CD14-positive monocyte (primary cell): ENCODE data around the gene RBMS1. TPM values are rescaled to one million over a fixed set of nuclear protein-coding genes. Genes with fewer than 3 reads are reported as not detected.

Experiments
- DNase-seq, 3 donors: peaks; one replicate each; pipeline ENCODE4 v3.0.0-alpha.2; 2011 to 2022
- H2AFZ ChIP-seq: 2 replicates; pipeline ENCODE4 v1.6.0; 2012; ENCODE audit warnings: mild to moderate bottlenecking, low read depth, low read length, inconsistent platforms; ENCODE audit not compliant: insufficient read depth, poor library complexity, severe bottlenecking
- H3K27ac ChIP-seq, 2 donors: 1 replicate in 1 of 2; 2 replicates in 1 of 2; pipeline ENCODE4 v1.5.1; 2012 to 2013; ENCODE audit warnings: low read length in 2 of 2, control low read depth in 1 of 2, inconsistent platforms in 1 of 2, low read depth in 1 of 2, mild to moderate bottlenecking in 1 of 2
- H3K27me3 ChIP-seq, 2 donors: one replicate each; pipeline versions ENCODE4 v1.6.0 to v1.6.1; 2011 to 2013; ENCODE audit warnings: low read length in 2 of 2; ENCODE audit not compliant: control insufficient read depth in 2 of 2, insufficient read depth in 2 of 2
- H3K36me3 ChIP-seq, 2 donors: replicated peaks in 1 of 2; 1 replicate in 1 of 2; 2 replicates in 1 of 2; pipeline versions ENCODE4 v1.5.1 to v1.6.1; 2012 to 2013; ENCODE audit warnings: low read length in 2 of 2, control low read depth in 1 of 2, inconsistent platforms in 1 of 2, mild to moderate bottlenecking in 1 of 2; ENCODE audit not compliant: insufficient read depth in 2 of 2, control insufficient read depth in 1 of 2
- H3K4me1 ChIP-seq, 2 donors: 1 replicate in 1 of 2; 2 replicates in 1 of 2; pipeline versions ENCODE4 v1.5.1 to v1.6.1; 2012 to 2013; ENCODE audit warnings: low read length in 2 of 2, control low read depth in 1 of 2, inconsistent platforms in 1 of 2, mild to moderate bottlenecking in 1 of 2, moderate library complexity in 1 of 2; ENCODE audit not compliant: insufficient read depth in 2 of 2, control insufficient read depth in 1 of 2
- H3K4me2 ChIP-seq: replicated peaks from 2 replicates; pipeline ENCODE3; 2012; ENCODE audit warnings: low read length, moderate library complexity, mild to moderate bottlenecking; ENCODE audit not compliant: poor library complexity, severe bottlenecking; ENCODE audit errors: extremely low read depth
- H3K4me3 ChIP-seq, 3 experiments: fragments of 200-600 bp in 1 of 3; sonication (generic) in 1 of 3; replicated peaks in 1 of 3; 1 replicate in 2 of 3; 2 replicates in 1 of 3; pipeline ENCODE4 v1.5.1; 2011 to 2013; ENCODE audit warnings: low read length in 3 of 3, mild to moderate bottlenecking in 3 of 3, control low read depth in 2 of 3, low read depth in 2 of 3, inconsistent platforms in 1 of 3, moderate library complexity in 1 of 3
- H3K79me2 ChIP-seq: 2 replicates; pipeline ENCODE4 v1.6.0; 2012; ENCODE audit warnings: mild to moderate bottlenecking, control low read depth, inconsistent platforms, low read length, moderate library complexity; ENCODE audit not compliant: insufficient read depth
- H3K9ac ChIP-seq: 2 replicates; pipeline ENCODE4 v1.6.0; 2017; ENCODE audit warnings: low read length, mild to moderate bottlenecking; ENCODE audit not compliant: insufficient read depth, poor library complexity, severe bottlenecking
- H3K9me3 ChIP-seq, 2 donors: replicated peaks in 1 of 2; 1 replicate in 1 of 2; 2 replicates in 1 of 2; pipeline versions ENCODE4 v1.5.1 to v1.6.1; 2012 to 2013; ENCODE audit warnings: low read length in 2 of 2, control low read depth in 1 of 2; ENCODE audit not compliant: control insufficient read depth in 1 of 2, insufficient read depth in 1 of 2
- H4K20me1 ChIP-seq: 2 replicates; pipeline ENCODE4 v1.6.0; 2012; ENCODE audit warnings: mild to moderate bottlenecking, low read length, control low read depth, moderate library complexity; ENCODE audit not compliant: insufficient read depth
- H3K27ac Mint-ChIP-seq, 7 donors: one replicate each; pipeline ENCODE4 v1.8.0; 2020; ENCODE audit warnings: mild to moderate bottlenecking in 7 of 7, mixed read lengths in 7 of 7, moderate library complexity in 6 of 7, inconsistent platforms in 2 of 7
- H3K27me3 Mint-ChIP-seq, 3 donors: one replicate each; pipeline ENCODE4 v1.8.0; 2021 to 2022; ENCODE audit warnings: low read depth in 3 of 3, mild to moderate bottlenecking in 3 of 3, mixed read lengths in 3 of 3, moderate library complexity in 3 of 3, inconsistent platforms in 1 of 3
- H3K36me3 Mint-ChIP-seq, 2 donors: one replicate each; pipeline ENCODE4 v1.8.0; 2020; ENCODE audit warnings: mixed read lengths in 2 of 2, inconsistent platforms in 1 of 2, mild to moderate bottlenecking in 1 of 2
- H3K4me1 Mint-ChIP-seq: one replicate; pipeline ENCODE4 v1.8.0; 2020; ENCODE audit warnings: mild to moderate bottlenecking, mixed read lengths
- H3K4me3 Mint-ChIP-seq, 2 donors: one replicate each; pipeline ENCODE4 v1.8.0; 2020; ENCODE audit warnings: mild to moderate bottlenecking in 2 of 2, mixed read lengths in 2 of 2, moderate library complexity in 1 of 2
- H3K9me3 Mint-ChIP-seq, 7 donors: one replicate each; pipeline ENCODE4 v1.8.0; 2020 to 2022; ENCODE audit warnings: mixed read lengths in 7 of 7, mild to moderate bottlenecking in 6 of 7, moderate library complexity in 6 of 7, inconsistent platforms in 2 of 7
- WGBS: methylation state at CpG from one replicate; pipeline ENCODE4 v1.1.5; 2013; ENCODE audit warnings: missing lambda C conversion rate; ENCODE audit not compliant: insufficient coverage; 5-methylcytosine and 5-hydroxymethylcytosine counted together
- intact Hi-C, 2 donors: fragments of 100-400 bp; cut with micrococcal nuclease; formaldehyde crosslinking; loops; one replicate each; pipeline versions ENCODE4 v1.15.0 to v1.15.1; 2023
- polyA plus RNA-seq, 3 donors: library from polyadenylated mRNA; depleted of rRNA in 1 of 3; unstranded in 2 of 3; stranded (reverse) in 1 of 3; fragments of 300-500 nt in 2 of 3; fragments of >200 nt in 1 of 3; fragmentation: Illumina TruSeq in 2 of 3; gene quantifications; 1 replicate in 2 of 3; 2 replicates in 1 of 3; pipeline ENCODE4 v1.2.3, GENCODE V29; 2012 to 2021
- TF ChIP-seq, protein P1 (sequence below): fragments of 200-600 bp; IDR thresholded peaks from one replicate; pipeline ENCODE4 v1.8.0; 2022; ENCODE audit warnings: antibody characterized with exemption, mild to moderate bottlenecking

Gene RBMS1
- polyA plus RNA-seq, 3 donors: 88.2 to 91.2 (median 89.4) TPM

DNA sequence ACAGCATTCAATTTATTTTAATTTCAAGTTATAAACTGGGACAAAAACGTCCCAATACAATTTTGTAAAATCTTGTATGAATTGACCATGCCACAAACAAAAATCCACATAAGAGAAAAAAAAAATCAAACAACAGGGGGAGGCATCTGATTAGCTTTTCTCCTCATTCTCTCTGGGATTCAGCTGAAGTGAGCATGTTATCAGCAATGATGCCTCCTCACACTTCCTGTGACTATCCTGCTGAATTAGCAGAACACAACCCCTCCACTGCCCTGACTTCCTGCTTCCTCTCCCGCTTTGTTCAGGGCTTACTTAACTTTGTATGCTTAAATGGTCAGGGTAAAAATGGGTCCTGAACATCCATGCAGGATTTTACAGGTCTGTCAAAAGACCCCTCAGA is 161.3 kb downstream of the RBMS1 start:
- TF ChIP-seq, protein P1, sequence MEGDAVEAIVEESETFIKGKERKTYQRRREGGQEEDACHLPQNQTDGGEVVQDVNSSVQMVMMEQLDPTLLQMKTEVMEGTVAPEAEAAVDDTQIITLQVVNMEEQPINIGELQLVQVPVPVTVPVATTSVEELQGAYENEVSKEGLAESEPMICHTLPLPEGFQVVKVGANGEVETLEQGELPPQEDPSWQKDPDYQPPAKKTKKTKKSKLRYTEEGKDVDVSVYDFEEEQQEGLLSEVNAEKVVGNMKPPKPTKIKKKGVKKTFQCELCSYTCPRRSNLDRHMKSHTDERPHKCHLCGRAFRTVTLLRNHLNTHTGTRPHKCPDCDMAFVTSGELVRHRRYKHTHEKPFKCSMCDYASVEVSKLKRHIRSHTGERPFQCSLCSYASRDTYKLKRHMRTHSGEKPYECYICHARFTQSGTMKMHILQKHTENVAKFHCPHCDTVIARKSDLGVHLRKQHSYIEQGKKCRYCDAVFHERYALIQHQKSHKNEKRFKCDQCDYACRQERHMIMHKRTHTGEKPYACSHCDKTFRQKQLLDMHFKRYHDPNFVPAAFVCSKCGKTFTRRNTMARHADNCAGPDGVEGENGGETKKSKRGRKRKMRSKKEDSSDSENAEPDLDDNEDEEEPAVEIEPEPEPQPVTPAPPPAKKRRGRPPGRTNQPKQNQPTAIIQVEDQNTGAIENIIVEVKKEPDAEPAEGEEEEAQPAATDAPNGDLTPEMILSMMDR: peak; percentile 34
- H3K4me3 ChIP-seq: no peak overlapping the region
- peaks cover 100% of the 10 kb centered on the region for H4K20me1 ChIP-seq
- Mint-ChIP-seq H3K27me3 (no peaks in the 10 kb centered on the region), H3K36me3 (peaks cover 10 to 20% of the 10 kb centered on the region in 2 donors), H3K4me1 (peaks cover 23% of the 10 kb centered on the region), H3K9me3 (no peaks in the 10 kb centered on the region), H3K27ac (peak overlapping the region in 3 of 7 donors; percentile 57 to 66 (median 63)), H3K4me3 (no peak overlapping the region)
- peak; percentile 21 to 67 (median 53) for DNase-seq
- WGBS: no CpG with 5 or more reads among the region's 2 CpGs
- H3K79me2 ChIP-seq: peaks cover 95% of the 10 kb centered on the region
- H3K4me2 ChIP-seq: no peak overlapping the region
- H3K4me1 ChIP-seq: peaks cover 5 to 6% of the 10 kb centered on the region in 2 donors
- peaks cover 6 to 20% of the 10 kb centered on the region in 2 donors for H3K36me3 ChIP-seq
- no peak overlapping the region for H2AFZ ChIP-seq
- no peaks in the 10 kb centered on the region for H3K9me3 ChIP-seq
- intact Hi-C loops: no loop called here
- H3K9ac ChIP-seq: no peak overlapping the region
- H3K27me3 ChIP-seq: no peaks in the 10 kb centered on the region
- no peak overlapping the region for H3K27ac ChIP-seq

DNA sequence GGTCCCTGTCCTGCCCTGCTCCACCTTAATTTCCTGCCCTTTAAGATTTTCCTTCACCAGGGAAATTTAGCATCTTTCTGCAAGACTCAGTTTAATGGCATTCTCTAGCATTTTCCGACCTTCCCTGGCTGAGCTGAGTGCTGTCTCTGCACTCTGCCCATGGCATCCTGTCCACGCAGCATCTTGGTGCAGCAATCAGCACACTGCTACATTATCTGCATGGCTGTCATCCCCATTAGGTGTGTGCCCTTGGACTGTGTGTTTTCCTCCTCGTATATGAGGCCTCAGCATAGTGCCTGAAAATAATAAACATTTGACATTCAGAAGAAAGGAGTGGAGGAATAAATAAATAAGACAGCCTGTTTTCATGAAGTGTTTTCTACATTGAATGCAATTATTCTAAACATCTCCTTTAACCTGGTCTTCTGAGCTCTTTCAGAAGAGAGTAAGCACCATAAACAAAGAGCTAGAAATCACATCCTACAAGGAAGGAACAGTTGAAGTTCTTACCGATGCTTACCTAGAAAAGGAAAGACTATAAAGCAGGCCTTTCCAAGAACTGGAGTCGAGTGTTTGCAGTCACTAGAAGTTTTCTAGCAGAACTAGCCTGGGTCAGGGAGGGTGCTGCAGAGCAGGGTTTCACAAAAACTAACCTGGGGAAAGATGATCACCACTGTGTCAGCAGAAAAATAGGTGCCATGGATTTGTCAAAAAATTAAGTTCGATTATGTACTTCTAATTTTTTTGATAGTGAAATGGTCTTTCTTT is 162.2 kb downstream of the RBMS1 start:
- H3K79me2 ChIP-seq: peaks cover 96% of the 10 kb centered on the region

More for the DNA sequence above, 162.2 kb downstream of the RBMS1 start:
- no peaks in the 10 kb centered on the region for H3K27me3 ChIP-seq
- H3K36me3 ChIP-seq: peaks cover 6 to 20% of the 10 kb centered on the region in 2 donors
- H3K9ac ChIP-seq: no peak overlapping the region
- H3K4me1 ChIP-seq: peaks cover 5 to 6% of the 10 kb centered on the region in 2 donors
- H3K4me3 ChIP-seq: no peak overlapping the region
- no peaks in the 10 kb centered on the region for H3K9me3 ChIP-seq
- TF ChIP-seq, protein P1: no peak
- H3K9me3 Mint-ChIP-seq: no peaks in the 10 kb centered on the region
- H3K4me3 Mint-ChIP-seq: no peak overlapping the region
- peaks cover 10 to 20% of the 10 kb centered on the region in 2 donors for H3K36me3 Mint-ChIP-seq
- H3K27ac Mint-ChIP-seq: peak overlapping the region in 1 of 7 donors; percentile 60
- intact Hi-C loops: no loop called here
- H3K4me1 Mint-ChIP-seq: peaks cover 29% of the 10 kb centered on the region
- WGBS: 95% methylated on average over 4 of the region's 6 CpGs
- H3K27me3 Mint-ChIP-seq: no peaks in the 10 kb centered on the region
- no peak overlapping the region for H3K27ac ChIP-seq
- H4K20me1 ChIP-seq: peaks cover 100% of the 10 kb centered on the region
- H3K4me2 ChIP-seq: no peak overlapping the region
- no peak for DNase-seq
- H2AFZ ChIP-seq: no peak overlapping the region
